Panc1 (cell line): ENCODE results near the gene PSMA8.

ENCODE experiments used
- CTCF ChIP-seq: fragments of 450-650 bp; IDR thresholded peaks from 2 replicates; pipeline ENCODE4 v1.5.1; 2017; ENCODE audit warnings: mild to moderate bottlenecking
- REST ChIP-seq, 2 experiments: IDR thresholded peaks; 2 replicates each; pipeline ENCODE4 v1.6.1; 2011 to 2012; ENCODE audit warnings: low read depth in 2 of 2, control low read depth in 1 of 2, low read length in 1 of 2, mild to moderate bottlenecking in 1 of 2, moderate library complexity in 1 of 2; ENCODE audit not compliant: insufficient read depth in 1 of 2
- SIN3A ChIP-seq: IDR thresholded peaks from 2 replicates; pipeline ENCODE4 v1.6.1; 2012; ENCODE audit warnings: low read depth, mild to moderate bottlenecking, low read length, moderate library complexity, borderline replicate concordance; ENCODE audit not compliant: insufficient read depth

GRCh38 chr18:26228562-26229260, 95.0 kb downstream of the PSMA8 start:
- TF ChIP-seq CTCF (no peak), SIN3A (no peak), REST (IDR thresholded peaks at IDR 0.05; ENCODE audit: insufficient read depth in 1 of 2, low read depth in 2 of 2, low read length in 1 of 2) (no peak)
